Body of pancreas (tissue), 4 donors: ENCODE measurements around the gene LRRC73.

ENCODE experiments used
- POLR2A ChIP-seq, 3 donors: fragments of 450-650 bp; IDR thresholded peaks; one replicate each; pipeline ENCODE4 v1.6.1; 2016; ENCODE audit warnings: antibody characterized with exemption in 3 of 3, mild to moderate bottlenecking in 2 of 3
- TF ChIP-seq, protein P1 (sequence below), 7 experiments: fragments of 450-650 bp in 4 of 7; fragments of 200-600 bp in 3 of 7; sonication (generic) in 3 of 7; IDR thresholded peaks; one replicate each; pipeline ENCODE4 v1.5.1; 2016 to 2019; ENCODE audit warnings: antibody characterized with exemption in 7 of 7

DNA sequence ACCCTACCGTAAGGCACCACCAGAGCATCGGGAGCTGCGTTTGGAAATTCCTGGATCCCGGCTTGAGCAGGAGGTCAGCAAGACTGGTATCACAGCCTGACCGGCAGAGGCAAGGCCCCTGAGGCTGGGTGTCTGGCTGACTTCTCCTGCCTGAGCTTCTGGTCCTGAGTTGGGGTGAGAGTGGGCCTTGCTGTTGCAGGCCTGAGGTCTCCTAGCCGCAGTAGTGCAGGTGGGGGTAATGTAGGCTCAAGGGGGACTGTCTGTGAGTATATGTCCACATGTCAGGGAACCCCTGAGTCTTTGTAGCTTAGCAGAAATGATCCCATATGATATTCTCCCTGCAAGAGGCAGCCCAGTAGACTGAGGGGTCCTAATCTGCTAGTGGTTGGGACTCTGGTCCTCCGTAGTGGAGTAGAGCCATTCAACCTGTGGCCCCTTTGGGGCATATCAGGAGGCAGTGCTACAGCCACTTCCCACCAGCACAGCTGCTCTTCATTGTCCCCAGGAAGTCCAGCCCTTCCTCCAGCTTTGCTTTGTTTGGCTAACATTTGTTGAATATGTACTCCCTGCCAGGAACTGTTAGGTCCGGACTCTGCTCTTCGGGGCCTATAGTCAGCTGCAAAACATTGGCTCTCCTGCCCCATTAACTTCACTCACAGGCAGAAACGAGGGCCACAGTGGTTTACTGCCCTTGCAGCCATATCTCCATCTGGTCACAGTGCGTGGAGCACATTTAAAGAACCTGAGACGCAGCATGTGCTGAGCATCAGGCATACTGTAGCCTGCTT is 10.9 kb downstream of the LRRC73 start:
- TF ChIP-seq, protein P1, sequence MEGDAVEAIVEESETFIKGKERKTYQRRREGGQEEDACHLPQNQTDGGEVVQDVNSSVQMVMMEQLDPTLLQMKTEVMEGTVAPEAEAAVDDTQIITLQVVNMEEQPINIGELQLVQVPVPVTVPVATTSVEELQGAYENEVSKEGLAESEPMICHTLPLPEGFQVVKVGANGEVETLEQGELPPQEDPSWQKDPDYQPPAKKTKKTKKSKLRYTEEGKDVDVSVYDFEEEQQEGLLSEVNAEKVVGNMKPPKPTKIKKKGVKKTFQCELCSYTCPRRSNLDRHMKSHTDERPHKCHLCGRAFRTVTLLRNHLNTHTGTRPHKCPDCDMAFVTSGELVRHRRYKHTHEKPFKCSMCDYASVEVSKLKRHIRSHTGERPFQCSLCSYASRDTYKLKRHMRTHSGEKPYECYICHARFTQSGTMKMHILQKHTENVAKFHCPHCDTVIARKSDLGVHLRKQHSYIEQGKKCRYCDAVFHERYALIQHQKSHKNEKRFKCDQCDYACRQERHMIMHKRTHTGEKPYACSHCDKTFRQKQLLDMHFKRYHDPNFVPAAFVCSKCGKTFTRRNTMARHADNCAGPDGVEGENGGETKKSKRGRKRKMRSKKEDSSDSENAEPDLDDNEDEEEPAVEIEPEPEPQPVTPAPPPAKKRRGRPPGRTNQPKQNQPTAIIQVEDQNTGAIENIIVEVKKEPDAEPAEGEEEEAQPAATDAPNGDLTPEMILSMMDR (IDR thresholded peaks at IDR 0.05), result no peak
- no peak for TF ChIP-seq POLR2A (IDR thresholded peaks at IDR 0.05)
